HG02678 (cell line): ENCODE data around the gene TEP1.

Experiments used
- ATAC-seq: cut with Tn5 transposase; IDR thresholded peaks from one replicate; pipeline ENCODE4 v1.9.1; 2021; ENCODE audit warnings: mild to moderate bottlenecking, moderate library complexity; ENCODE audit not compliant: unreplicated experiment

Gene TEP1

GRCh38 chr14:20434701-20435581, 21.6 kb upstream of the TEP1 start:
- no peak for ATAC-seq

- no peak for ATAC-seq
Measured at GRCh38 chr14:20429801-20430669, 16.7 kb upstream of the TEP1 start.

GRCh38 chr14:20428802-20429201, 15.5 kb upstream of the TEP1 start:
- no peak for ATAC-seq

- ATAC-seq = peak; percentile 32
Measured at GRCh38 chr14:20428010-20428365, 14.7 kb upstream of the TEP1 start.

DNA sequence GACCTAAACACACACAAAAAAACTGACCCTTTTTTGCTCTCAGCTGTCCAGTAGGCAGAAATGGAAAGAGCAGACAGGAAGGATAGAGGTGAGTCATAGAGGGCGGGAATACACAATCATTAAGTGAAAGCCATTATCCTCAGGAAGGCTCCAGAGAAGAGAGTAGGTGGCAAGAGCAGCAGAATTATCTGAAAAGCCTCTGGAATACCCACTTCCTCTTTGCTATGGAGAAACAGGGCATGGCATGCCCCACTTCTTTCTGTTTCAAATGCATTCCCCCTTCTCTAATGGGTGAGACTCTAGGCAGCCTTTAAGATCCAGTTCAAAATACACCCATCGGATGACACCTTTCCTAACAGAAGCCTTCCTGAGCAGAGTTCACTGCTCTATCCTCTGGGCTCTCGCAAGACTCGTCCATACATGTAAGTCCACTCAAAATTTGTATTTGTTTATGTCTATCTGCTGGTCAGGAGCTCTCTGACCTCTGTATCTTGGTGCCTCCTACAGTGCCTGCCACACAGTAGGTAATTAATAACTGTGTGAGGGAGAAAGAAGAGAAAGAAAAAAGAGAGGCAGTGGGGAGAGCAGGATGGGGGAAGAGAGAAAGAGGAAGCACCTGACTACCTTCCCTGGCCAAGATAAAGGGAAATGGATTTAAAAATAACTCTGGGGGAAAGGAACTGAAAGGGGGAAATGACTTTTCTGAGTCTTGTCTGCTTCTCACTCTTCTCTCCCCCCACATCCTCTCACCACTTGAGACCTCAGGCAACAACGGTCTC, 14.1 kb upstream of the TEP1 start:
- ATAC-seq = peak; percentile 76

GRCh38 chr14:20424851-20425250, 11.6 kb upstream of the TEP1 start:
- ATAC-seq = no peak

GRCh38 chr14:20422886-20423285, 9.6 kb upstream of the TEP1 start:
- ATAC-seq = no peak

- ATAC-seq = no peak
Measured at GRCh38 chr14:20421267-20421666, 8.0 kb upstream of the TEP1 start.

GRCh38 chr14:20419419-20419818, 6.1 kb upstream of the TEP1 start:
- ATAC-seq = no peak

GRCh38 chr14:20418501-20418909, 5.2 kb upstream of the TEP1 start:
- ATAC-seq = no peak

- no peak for ATAC-seq
Measured at GRCh38 chr14:20417250-20418186, 4.2 kb upstream of the TEP1 start.

DNA sequence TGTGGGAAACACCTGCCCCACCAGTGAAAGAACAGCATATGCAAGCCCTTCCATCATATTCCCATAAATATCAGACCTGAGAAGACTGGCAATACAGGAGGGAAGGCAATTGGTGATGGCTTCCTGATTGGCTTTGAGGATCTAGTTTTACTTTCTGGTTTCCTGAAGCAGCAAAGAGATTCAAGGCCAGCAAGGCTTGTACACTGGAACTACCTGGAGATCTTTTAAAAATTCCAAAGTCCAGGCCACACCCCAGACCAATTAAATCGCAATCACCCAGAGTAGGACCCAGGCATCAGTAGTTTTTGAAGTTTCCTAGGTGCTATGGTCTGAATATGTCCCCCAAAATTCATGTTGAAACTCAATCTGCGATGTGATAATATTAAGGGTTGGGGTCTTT, 2.9 kb upstream of the TEP1 start:
- no peak for ATAC-seq

DNA sequence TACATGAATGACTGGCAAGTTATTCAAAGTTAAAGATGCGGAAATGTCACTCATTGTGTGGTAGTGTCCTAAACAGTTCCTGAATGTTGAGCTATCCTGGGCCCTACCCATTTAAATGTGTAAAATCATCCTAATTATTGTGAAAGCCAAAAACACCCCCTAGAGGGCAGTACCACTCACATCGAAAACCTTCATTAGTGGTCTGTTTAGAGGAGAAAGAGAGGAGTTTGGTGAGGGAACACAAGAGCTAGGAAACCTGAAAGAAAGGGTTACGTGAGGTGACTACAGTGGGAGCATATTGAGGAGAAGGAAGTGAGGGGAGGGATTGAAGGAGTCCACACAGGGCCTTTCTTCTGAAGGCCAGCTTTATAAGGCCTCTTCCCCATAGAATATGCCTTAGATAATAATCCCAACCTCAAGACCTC, 2.5 kb upstream of the TEP1 start:
- no peak for ATAC-seq

GRCh38 chr14:20413744-20414082, 412 bp upstream of the TEP1 start:
- peak; percentile 38 for ATAC-seq

GRCh38 chr14:20412411-20412810, 890 bp downstream of the TEP1 start:
- ATAC-seq = peak; percentile 63

- no peak for ATAC-seq
Measured at GRCh38 chr14:20409226-20409625, 4.1 kb downstream of the TEP1 start.

GRCh38 chr14:20403521-20403920, 9.8 kb downstream of the TEP1 start:
- ATAC-seq = no peak

DNA sequence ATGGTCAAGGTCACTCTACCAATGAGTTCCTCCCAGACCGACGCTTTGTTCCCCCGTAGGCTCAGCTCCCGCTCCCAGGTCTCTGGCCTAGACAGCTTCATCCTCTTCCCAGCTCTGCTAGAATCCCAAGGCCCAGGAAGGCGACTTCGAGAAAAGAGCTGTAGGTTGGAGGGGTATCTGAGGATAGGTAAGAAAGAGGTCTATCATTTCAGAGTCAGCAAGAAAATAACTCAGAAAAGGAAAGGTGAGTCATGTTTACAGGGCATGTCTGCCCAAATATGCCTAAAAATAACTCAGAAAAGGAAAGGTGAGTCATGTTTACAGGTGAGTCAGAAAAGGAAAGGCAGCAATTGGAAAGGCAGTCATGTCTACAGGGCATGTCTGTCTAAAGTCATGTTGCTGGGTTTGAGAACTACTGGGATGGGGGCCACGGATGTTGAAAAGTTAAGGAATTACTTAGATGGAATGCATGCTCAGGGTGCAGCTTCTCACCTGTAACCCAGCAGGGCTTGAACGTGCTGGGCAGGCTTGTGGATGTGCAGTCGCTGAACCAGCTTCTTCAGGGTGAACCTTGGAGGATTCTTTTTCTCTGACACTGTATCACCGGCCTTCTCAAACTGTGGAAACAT, 12.2 kb downstream of the TEP1 start:
- no peak for ATAC-seq

DNA sequence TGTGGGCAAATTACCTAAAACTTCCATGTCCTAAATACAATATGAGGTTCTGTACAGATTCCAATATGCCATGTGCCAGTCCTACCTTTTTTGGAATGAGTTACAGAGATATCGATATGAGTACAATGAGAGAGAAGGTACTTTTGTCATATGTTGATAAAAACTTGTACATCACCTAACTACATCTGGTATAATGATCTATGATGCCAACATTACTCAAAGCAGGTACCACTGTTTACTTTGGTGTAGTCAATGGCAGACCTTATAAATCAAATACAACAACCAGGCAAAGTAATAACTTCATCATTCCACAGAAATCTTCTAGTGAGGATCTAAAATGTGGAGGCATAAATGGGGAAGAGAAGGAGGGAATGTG, 12.7 kb downstream of the TEP1 start:
- no peak for ATAC-seq

DNA sequence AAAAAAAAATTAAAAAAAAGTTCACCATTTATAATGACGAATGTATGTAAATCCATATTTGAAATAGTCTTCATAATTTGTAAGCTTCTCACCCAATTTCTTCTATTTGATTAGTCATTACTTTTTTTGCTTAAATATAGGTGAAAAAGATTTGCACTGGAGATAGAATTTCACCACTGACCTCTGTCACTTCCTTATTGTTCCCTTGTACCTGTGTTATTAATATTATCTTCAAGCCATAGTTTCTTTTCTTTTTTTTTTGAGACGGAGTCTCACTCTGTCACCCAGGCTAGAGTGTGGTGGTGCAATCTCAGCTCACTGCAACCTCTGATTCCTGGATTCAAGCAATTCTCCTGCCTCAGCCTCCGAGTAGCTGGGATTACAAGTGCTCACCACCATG, 15.8 kb downstream of the TEP1 start:
- ATAC-seq = no peak
